ENCODE measurements around the gene LCN10. TPM values are rescaled to one million over a fixed set of nuclear protein-coding genes. Genes with fewer than 3 reads are reported as not detected.
"Not testable (repeated sequence)": the region's sequence is repeated elsewhere in the genome, so short reads cannot be mapped to it uniquely, and the experiment has no call there.

The LCN10 gene
- total RNA-seq, 1 donor from 2014 or later = 0.34 TPM

- intact Hi-C loops (cut with micrococcal nuclease) = no loop called here
Measured at GRCh38 chr9:136721339-136722092, 21.2 kb downstream of the LCN10 start.

GRCh38 chr9:136720898-136721338, 21.8 kb downstream of the LCN10 start:
- intact Hi-C loops (cut with micrococcal nuclease) = no loop called here

- intact Hi-C loops (cut with micrococcal nuclease) = no loop called here
Measured at GRCh38 chr9:136720251-136720897, 22.4 kb downstream of the LCN10 start.

- intact Hi-C loops (cut with micrococcal nuclease) = no loop called here
Measured at GRCh38 chr9:136719195-136719880, 23.4 kb downstream of the LCN10 start.

- intact Hi-C loops (cut with micrococcal nuclease) = no loop called here
Measured at GRCh38 chr9:136718345-136719194, 24.2 kb downstream of the LCN10 start.

GRCh38 chr9:136717399-136717798, 25.3 kb downstream of the LCN10 start:
- intact Hi-C loops (cut with micrococcal nuclease) = no loop called here

GRCh38 chr9:136714893-136715274, 27.9 kb downstream of the LCN10 start:
- intact Hi-C loops (cut with micrococcal nuclease) = no loop called here

GRCh38 chr9:136714096-136714892, 28.4 kb downstream of the LCN10 start:
- intact Hi-C loops (cut with micrococcal nuclease) = no loop called here

GRCh38 chr9:136713550-136713949, 29.2 kb downstream of the LCN10 start:
- intact Hi-C loops (cut with micrococcal nuclease) = no loop called here

- intact Hi-C loops (cut with micrococcal nuclease) = no loop called here
Measured at GRCh38 chr9:136712690-136713544, 29.8 kb downstream of the LCN10 start.

GRCh38 chr9:136711751-136712689, 30.7 kb downstream of the LCN10 start, which contains the start of gene DIPK1B:
DIPK1B (plus strand) TSS chr9:136712572; CDS start chr9:136712666, 94 bp downstream.
- intact Hi-C loops (cut with micrococcal nuclease) = no loop called here

GRCh38 chr9:136711219-136711648, 31.5 kb downstream of the LCN10 start:
- intact Hi-C loops (cut with micrococcal nuclease) = not testable (repeated sequence)

GRCh38 chr9:136710543-136710942, 32.2 kb downstream of the LCN10 start:
- intact Hi-C loops (cut with micrococcal nuclease) = no loop called here

- intact Hi-C loops (cut with micrococcal nuclease) = no loop called here
Measured at GRCh38 chr9:136709454-136710109, 33.2 kb downstream of the LCN10 start.

- intact Hi-C loops (cut with micrococcal nuclease) = no loop called here
Measured at GRCh38 chr9:136707849-136708517, 34.8 kb downstream of the LCN10 start.

- intact Hi-C loops (cut with micrococcal nuclease) = no loop called here
Measured at GRCh38 chr9:136707011-136707410, 35.7 kb downstream of the LCN10 start.

GRCh38 chr9:136705564-136705963, 37.2 kb downstream of the LCN10 start:
- intact Hi-C loops (cut with micrococcal nuclease) = no loop called here

Measured in T-helper 2 cell treated with Interferon-gamma antibody and Interleukin-4, amounts not matched to agents 100 ng/mL and 5 ng/mL, for 36 hours (primary cell).